ENCODE results near the gene STX1A. TPM values are rescaled to one million over a fixed set of nuclear protein-coding genes. Genes with fewer than 3 reads are reported as not detected.

The STX1A gene
- total RNA-seq, 2 experiments from 2014 or later, result 13.8 to 15.8 TPM

GRCh38 chr7:73740771-73741170, 21.3 kb upstream of the STX1A start:
- Mint-ChIP-seq H3K9me3 (ENCODE audit: low read depth) (no peaks in the 10 kb centered on the region), H3K4me1 (peaks cover 12% of the 10 kb centered on the region), H3K27me3 (no peaks in the 10 kb centered on the region), H3K4me3 (no peak overlapping the region), H3K27ac (no peak overlapping the region), H3K36me3 (peaks cover 2% of the 10 kb centered on the region)
- CTCF ChIA-PET, result interaction anchor here (0.6 to 1.2 kb wide), 2 partner anchors 76 to 115 kb away, joined by 3 to 5 read pairs; no protein-coding TSS in a partner anchor
- DNase-seq (no peak), ATAC-seq (no peak)

GRCh38 chr7:73740212-73740611, 20.7 kb upstream of the STX1A start:
- Mint-ChIP-seq H3K4me1 (peaks cover 13% of the 10 kb centered on the region), H3K27me3 (no peaks in the 10 kb centered on the region), H3K9me3 (ENCODE audit: low read depth) (no peaks in the 10 kb centered on the region), H3K27ac (no peak overlapping the region), H3K4me3 (no peak overlapping the region), H3K36me3 (peaks cover 2% of the 10 kb centered on the region)
- DNase-seq (no peak), ATAC-seq (no peak)
- CTCF ChIA-PET, result interaction anchor here (1.2 to 8.9 kb wide), 3 partner anchors 71 to 134 kb away, joined by 5 to 147 read pairs (median 7); no protein-coding TSS in a partner anchor

- peak overlapping the region; percentile 95 for H3K27ac Mint-ChIP-seq
- H3K4me3 Mint-ChIP-seq, result peak overlapping the region; percentile 84
- ATAC-seq (no peak), DNase-seq (no peak)
- no peaks in the 10 kb centered on the region for H3K27me3 Mint-ChIP-seq
- peaks cover 21% of the 10 kb centered on the region for H3K4me1 Mint-ChIP-seq
- CTCF ChIA-PET, result interaction anchor here (1.1 to 8.9 kb wide), 7 partner anchors 10 to 133 kb away, joined by 3 to 147 read pairs (median 5); partner anchors contain the start of gene METTL27
- no peaks in the 10 kb centered on the region for H3K9me3 Mint-ChIP-seq (ENCODE audit: low read depth)
- peaks cover 2% of the 10 kb centered on the region for H3K36me3 Mint-ChIP-seq
These were observed 19.9 kb upstream of the STX1A start for GRCh38 chr7:73739387-73739767.

- CTCF ChIA-PET, result interaction anchor here (1.1 to 8.9 kb wide), 9 partner anchors 10 to 132 kb away, joined by 3 to 147 read pairs (median 5); partner anchors contain the start of genes METTL27 and STX1A
These were observed 19.3 kb upstream of the STX1A start, which contains the start of gene ABHD11 for GRCh38 chr7:73738612-73739386. Gene ABHD11 (minus strand): TSS chr7:73738802. CDS start chr7:73738770, 32 bp downstream.

GRCh38 chr7:73738220-73738611, 18.7 kb upstream of the STX1A start:
- ATAC-seq (peak; percentile 29), DNase-seq (peak; percentile 73)
- peak overlapping the region; percentile 84 for H3K4me3 Mint-ChIP-seq
- CTCF ChIA-PET, result interaction anchor here (0.6 to 8.9 kb wide), 9 partner anchors 9 to 259 kb away, joined by 3 to 147 read pairs (median 5); partner anchors contain the start of genes METTL27 and STX1A
- peak overlapping the region; percentile 95 for H3K27ac Mint-ChIP-seq
- H3K4me1 Mint-ChIP-seq, result peaks cover 21% of the 10 kb centered on the region
- peaks cover 2% of the 10 kb centered on the region for H3K36me3 Mint-ChIP-seq
- no peaks in the 10 kb centered on the region for H3K9me3 Mint-ChIP-seq (ENCODE audit: low read depth)
- no peaks in the 10 kb centered on the region for H3K27me3 Mint-ChIP-seq

More at GRCh38 chr7:73738612-73739386, 19.3 kb upstream of the STX1A start, which contains the start of gene ABHD11:
- DNase-seq (peak; percentile 98), ATAC-seq (peak; percentile 83)
- H3K27me3 Mint-ChIP-seq, result no peaks in the 10 kb centered on the region
- peaks cover 2% of the 10 kb centered on the region for H3K36me3 Mint-ChIP-seq
- H3K4me1 Mint-ChIP-seq, result peaks cover 21% of the 10 kb centered on the region
- H3K9me3 Mint-ChIP-seq (ENCODE audit: low read depth), result no peaks in the 10 kb centered on the region
- peak within 1 kb of the TSS; percentile 95 for H3K27ac Mint-ChIP-seq
- H3K4me3 Mint-ChIP-seq, result peak within 1 kb of the TSS; percentile 84

GRCh38 chr7:73737491-73738219, 18.2 kb upstream of the STX1A start:
- Mint-ChIP-seq H3K36me3 (peaks cover 2% of the 10 kb centered on the region), H3K27me3 (no peaks in the 10 kb centered on the region), H3K9me3 (ENCODE audit: low read depth) (no peaks in the 10 kb centered on the region), H3K27ac (peak overlapping the region; percentile 95), H3K4me3 (peak overlapping the region; percentile 84), H3K4me1 (peaks cover 21% of the 10 kb centered on the region)
- ATAC-seq (no peak), DNase-seq (no peak)
- CTCF ChIA-PET, result interaction anchor here (0.6 to 8.9 kb wide), 6 partner anchors 9 to 259 kb away, joined by 3 to 147 read pairs (median 4); partner anchors contain the start of genes METTL27 and STX1A

GRCh38 chr7:73736885-73737284, 17.4 kb upstream of the STX1A start:
- no peak overlapping the region for H3K27ac Mint-ChIP-seq
- ATAC-seq, result no peak
- no peak for DNase-seq
- H3K4me3 Mint-ChIP-seq, result no peak overlapping the region
- H3K4me1 Mint-ChIP-seq, result peaks cover 21% of the 10 kb centered on the region
- H3K27me3 Mint-ChIP-seq, result no peaks in the 10 kb centered on the region
- CTCF ChIA-PET, result interaction anchor here (6.2 to 8.9 kb wide), 2 partner anchors 13 to 130 kb away, joined by 42 to 147 read pairs; no protein-coding TSS in a partner anchor
- H3K9me3 Mint-ChIP-seq (ENCODE audit: low read depth), result no peaks in the 10 kb centered on the region
- peaks cover 2% of the 10 kb centered on the region for H3K36me3 Mint-ChIP-seq

GRCh38 chr7:73735528-73735905, 16.0 kb upstream of the STX1A start:
- Mint-ChIP-seq H3K27me3 (peaks cover under 1% of the 10 kb centered on the region), H3K9me3 (ENCODE audit: low read depth) (no peaks in the 10 kb centered on the region), H3K27ac (no peak overlapping the region), H3K4me3 (no peak overlapping the region), H3K4me1 (peaks cover 21% of the 10 kb centered on the region), H3K36me3 (peaks cover 2% of the 10 kb centered on the region)
- ATAC-seq (no peak), DNase-seq (no peak)
- CTCF ChIA-PET, result interaction anchor here (0.9 to 8.9 kb wide), 17 partner anchors 12 to 214 kb away, joined by 3 to 147 read pairs (median 5); partner anchors contain the start of genes BAZ1B, BCL7B, METTL27 and TBL2

GRCh38 chr7:73734619-73735527, 15.4 kb upstream of the STX1A start:
- H3K27me3 Mint-ChIP-seq, result peaks cover 4% of the 10 kb centered on the region
- H3K27ac Mint-ChIP-seq, result peak overlapping the region; percentile 78
- CTCF ChIA-PET, result interaction anchor here (0.6 to 8.9 kb wide), 38 partner anchors 10 to 907 kb away, joined by 3 to 147 read pairs (median 5); partner anchors contain the start of genes BAZ1B, BCL7B, METTL27 and STX1A
- peaks cover 2% of the 10 kb centered on the region for H3K36me3 Mint-ChIP-seq
- peaks cover 23% of the 10 kb centered on the region for H3K4me1 Mint-ChIP-seq
- ATAC-seq, result peak; percentile 69
- H3K9me3 Mint-ChIP-seq (ENCODE audit: low read depth), result no peaks in the 10 kb centered on the region
- DNase-seq, result peak; percentile 91
- H3K4me3 Mint-ChIP-seq, result no peak overlapping the region

- CTCF ChIA-PET, result interaction anchor here (0.9 to 8.9 kb wide), 3 partner anchors 13 to 126 kb away, joined by 3 to 147 read pairs (median 3); partner anchors contain the start of gene STX1A
- no peak for DNase-seq
- H3K9me3 Mint-ChIP-seq (ENCODE audit: low read depth), result no peaks in the 10 kb centered on the region
- H3K4me3 Mint-ChIP-seq, result no peak overlapping the region
- H3K36me3 Mint-ChIP-seq, result peaks cover 2% of the 10 kb centered on the region
- H3K27me3 Mint-ChIP-seq, result peaks cover 12% of the 10 kb centered on the region
- peaks cover 15% of the 10 kb centered on the region for H3K4me1 Mint-ChIP-seq
- no peak for ATAC-seq
- H3K27ac Mint-ChIP-seq, result no peak overlapping the region
These were observed 12.9 kb upstream of the STX1A start for GRCh38 chr7:73732397-73732796.

GRCh38 chr7:73730485-73730884, 11.0 kb upstream of the STX1A start:
- no peak overlapping the region for H3K27ac Mint-ChIP-seq
- H3K4me3 Mint-ChIP-seq, result no peak overlapping the region
- no peaks in the 10 kb centered on the region for H3K9me3 Mint-ChIP-seq (ENCODE audit: low read depth)
- no peaks in the 10 kb centered on the region for H3K36me3 Mint-ChIP-seq
- DNase-seq (no peak), ATAC-seq (no peak)
- H3K4me1 Mint-ChIP-seq, result peaks cover 11% of the 10 kb centered on the region
- CTCF ChIA-PET, result interaction anchor here (0.9 to 3.7 kb wide), 3 partner anchors 38 to 123 kb away, joined by 3 to 26 read pairs (median 3); no protein-coding TSS in a partner anchor
- H3K27me3 Mint-ChIP-seq, result peaks cover 12% of the 10 kb centered on the region

- Mint-ChIP-seq H3K4me3 (no peak overlapping the region), H3K4me1 (peaks cover 2% of the 10 kb centered on the region), H3K36me3 (no peaks in the 10 kb centered on the region), H3K9me3 (ENCODE audit: low read depth) (no peaks in the 10 kb centered on the region), H3K27ac (no peak overlapping the region), H3K27me3 (peaks cover 16% of the 10 kb centered on the region)
- CTCF ChIA-PET, result interaction anchor here (1.9 to 3.7 kb wide), 2 partner anchors 10 to 121 kb away, joined by 5 to 26 read pairs; partner anchors contain the start of gene ABHD11
- ATAC-seq (no peak), DNase-seq (no peak)
These were observed 9.1 kb upstream of the STX1A start for GRCh38 chr7:73728551-73728950.

Measured in activated CD8-positive, alpha-beta memory T cell treated with anti-CD3 and anti-CD28 coated beads, Interleukin-2, amount 10 ng/mL, durations not matched to agents 7 days and 5 days (primary cell).